CD4-positive, alpha-beta T cell treated with Interleukin-4 for 1 hour (primary cell): ENCODE data around the gene EIF2S1.
"Not testable (repeated sequence)": the region's sequence is repeated elsewhere in the genome, so short reads cannot be mapped to it uniquely, and the experiment has no call there.

Source experiments
- DNase-seq, 2 donors: peaks; one replicate each; pipeline ENCODE4 v3.0.0-alpha.2; 2020 to 2022

The EIF2S1 gene

GRCh38 chr14:67359775-67360469 lies at the start of gene EIF2S1, which contains the start of gene ATP6V1D:
Gene EIF2S1, plus strand, starts transcription at chr14:67360328. Its CDS starts 4,440 bp downstream, at chr14:67364768.
Gene ATP6V1D, minus strand, starts transcription at chr14:67359804. Its CDS starts 106 bp downstream, at chr14:67359698.
- peak; percentile 100 for DNase-seq

GRCh38 chr14:67311868-67312267 lies 48.3 kb upstream of the EIF2S1 start:
- no peak for DNase-seq

- DNase-seq, result no peak
These were observed 47.0 kb upstream of the EIF2S1 start for GRCh38 chr14:67313153-67313552.

- DNase-seq, result no peak
These were observed 42.3 kb upstream of the EIF2S1 start for GRCh38 chr14:67317822-67318221.

GRCh38 chr14:67319142-67319541 lies 41.0 kb upstream of the EIF2S1 start:
- DNase-seq, result no peak

GRCh38 chr14:67329666-67330065 lies 30.5 kb upstream of the EIF2S1 start:
- not testable (repeated sequence) for DNase-seq

GRCh38 chr14:67331368-67332125 lies 28.6 kb upstream of the EIF2S1 start:
- no peak for DNase-seq

- DNase-seq, result no peak
These were observed 27.7 kb upstream of the EIF2S1 start for GRCh38 chr14:67332468-67332867.

GRCh38 chr14:67335781-67336180 lies 24.3 kb upstream of the EIF2S1 start:
- peak in 1 of 2 donors; percentile 21 for DNase-seq

- not testable (repeated sequence) for DNase-seq
These were observed 18.9 kb upstream of the EIF2S1 start for GRCh38 chr14:67341231-67341630.

- DNase-seq, result no peak
These were observed 16.4 kb upstream of the EIF2S1 start for GRCh38 chr14:67343601-67344230.

GRCh38 chr14:67345583-67345982 lies 14.5 kb upstream of the EIF2S1 start:
- no peak for DNase-seq

- DNase-seq, result no peak
These were observed 8.1 kb upstream of the EIF2S1 start for GRCh38 chr14:67352055-67352454.

GRCh38 chr14:67357186-67357968 lies 2.8 kb upstream of the EIF2S1 start:
- no peak for DNase-seq

- DNase-seq, result no peak
These were observed 2.2 kb upstream of the EIF2S1 start for GRCh38 chr14:67357969-67358354.

GRCh38 chr14:67358924-67359774 lies 979 bp upstream of the EIF2S1 start:
- no peak for DNase-seq

- DNase-seq, result no peak
These were observed 510 bp downstream of the EIF2S1 start for GRCh38 chr14:67360470-67361206.

- DNase-seq, result no peak
These were observed 5.3 kb downstream of the EIF2S1 start for GRCh38 chr14:67365476-67365875.

- DNase-seq, result no peak
These were observed 10.7 kb downstream of the EIF2S1 start for GRCh38 chr14:67370830-67371229.

- DNase-seq, result no peak
These were observed 11.4 kb downstream of the EIF2S1 start for GRCh38 chr14:67371247-67372148.
